HG02623 (cell line): ENCODE results near the gene GPR173.

Source experiments
- ATAC-seq: cut with Tn5 transposase; IDR thresholded peaks from one replicate; pipeline ENCODE4 v1.9.1; 2021; ENCODE audit warnings: moderate library complexity; ENCODE audit not compliant: unreplicated experiment

Gene GPR173

DNA sequence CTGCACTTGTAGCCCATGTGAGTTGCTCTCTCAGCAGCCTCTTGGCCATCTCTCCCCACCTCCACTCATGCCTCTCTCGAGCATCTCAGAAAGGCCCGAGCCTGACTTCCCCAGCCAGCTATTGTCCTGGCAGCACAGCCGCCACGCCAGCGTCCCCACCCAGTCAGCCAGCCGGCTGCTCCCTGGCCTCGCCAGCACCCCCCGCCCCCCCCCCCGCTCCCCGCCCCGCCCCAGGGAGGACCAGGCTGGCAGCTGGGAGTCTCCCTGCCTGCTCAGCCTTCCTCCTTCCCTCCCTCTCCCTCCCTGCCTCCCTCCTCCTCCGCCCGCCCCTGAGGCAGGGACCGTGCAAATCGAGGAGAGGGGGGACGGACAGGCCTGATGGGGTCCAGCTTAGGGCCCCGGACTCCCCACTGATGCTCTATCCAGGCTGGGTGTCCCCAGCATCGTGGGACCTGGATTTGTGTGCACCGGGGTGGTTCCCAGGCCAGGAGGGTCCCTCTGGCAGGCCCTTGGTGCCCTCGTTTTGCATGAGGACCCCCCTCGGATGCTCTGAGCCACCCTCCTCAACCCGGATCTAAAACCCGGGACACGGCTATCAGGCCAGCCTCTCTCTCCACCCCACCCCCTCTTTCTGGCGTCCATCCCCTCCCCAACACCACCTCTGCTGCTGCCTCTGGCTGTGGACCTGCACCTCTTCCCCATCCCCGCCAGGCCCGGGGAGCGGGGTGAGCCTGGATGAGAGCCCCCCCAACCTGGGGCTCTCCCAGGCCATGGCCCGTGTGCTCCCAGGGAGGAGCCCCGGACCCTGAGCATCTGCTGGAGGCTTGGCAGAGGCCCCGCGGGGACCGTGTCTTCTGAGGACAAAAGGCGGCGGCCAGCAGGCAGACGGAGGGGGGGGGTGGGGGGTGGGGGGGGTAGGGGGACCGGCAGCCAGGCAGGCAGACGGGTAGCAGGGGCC lies at the start of gene GPR173:
Gene GPR173 (plus strand): TSS at position 621 of the 958 bp plus-strand sequence. CDS start 27,833 bp downstream, outside the sequence.
- ATAC-seq = no peak

DNA sequence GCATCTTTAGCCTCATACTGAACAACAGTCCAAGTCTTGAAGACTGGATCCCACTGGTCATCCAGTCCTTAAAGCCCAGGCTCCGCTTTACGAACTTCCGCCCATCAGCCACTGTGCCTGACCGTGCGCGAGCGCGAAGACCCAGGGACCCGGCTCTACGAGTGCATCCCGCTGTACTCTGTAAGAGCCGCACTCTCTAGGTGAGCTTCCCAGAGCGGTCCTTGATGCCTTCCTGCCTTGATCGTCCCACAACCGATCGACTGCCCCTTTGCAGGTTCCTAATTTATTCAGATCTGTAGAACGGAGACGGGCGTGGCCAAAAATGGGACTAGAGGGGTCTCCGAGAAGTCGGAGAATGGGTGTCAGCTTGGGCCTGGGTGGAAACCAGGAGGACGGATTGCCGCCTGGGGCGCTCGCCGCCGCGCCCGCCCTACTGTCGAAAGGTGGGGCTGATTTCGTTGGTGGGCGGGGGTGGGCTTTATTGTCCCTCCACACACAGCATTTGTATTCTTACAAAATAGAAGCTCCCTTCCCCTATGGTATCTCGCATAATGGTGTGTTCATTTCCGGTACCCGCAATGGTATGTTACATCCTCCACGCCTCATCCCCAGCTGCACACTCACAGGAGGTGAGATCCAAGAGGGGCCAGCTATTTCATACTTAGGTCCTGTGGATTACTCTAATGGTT lies 48.0 kb upstream of the GPR173 start:
- no peak for ATAC-seq

- no peak for ATAC-seq
These were observed 46.6 kb upstream of the GPR173 start for GRCh38 chrX:53001958-53002357.

GRCh38 chrX:53003111-53003510 lies 45.5 kb upstream of the GPR173 start:
- no peak for ATAC-seq

DNA sequence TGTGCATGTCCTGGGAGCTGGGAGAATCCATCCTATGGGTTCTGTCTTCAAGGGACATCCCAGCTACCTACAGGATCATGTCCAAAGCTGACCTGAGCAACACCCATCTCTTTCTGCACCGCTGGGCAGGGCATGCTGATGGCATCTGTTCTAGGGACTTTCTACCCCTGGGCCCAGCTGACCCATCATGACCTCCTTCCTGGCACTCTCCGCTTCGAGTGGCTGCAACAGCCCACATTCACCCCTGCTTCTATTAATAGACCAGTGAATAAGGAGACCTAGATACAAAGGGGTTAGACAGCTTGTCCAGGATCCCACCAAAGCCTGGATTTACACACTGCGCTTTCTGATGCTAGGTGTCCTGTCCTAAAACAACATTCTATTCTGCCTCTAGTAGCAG lies 44.6 kb upstream of the GPR173 start:
- no peak for ATAC-seq

DNA sequence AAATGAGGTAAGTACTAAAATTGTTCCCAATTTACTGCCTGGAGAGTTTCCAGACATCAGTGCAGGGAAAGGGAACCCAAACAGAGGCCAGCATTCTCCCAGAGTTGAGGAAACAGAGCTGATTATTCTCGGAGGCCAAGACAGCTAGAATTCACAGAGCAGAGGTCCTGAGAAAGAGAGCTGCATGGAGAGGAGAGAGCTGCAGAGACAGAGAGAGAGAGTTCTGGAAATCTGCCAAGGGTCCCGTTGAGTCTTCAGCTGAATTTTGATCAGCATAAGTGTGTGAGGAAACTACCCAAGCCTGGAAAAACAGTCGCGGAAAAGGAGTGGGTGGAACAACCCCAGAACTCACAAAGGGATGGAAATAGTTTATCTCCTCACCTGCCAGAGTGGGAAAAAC lies 43.8 kb upstream of the GPR173 start:
- ATAC-seq = no peak

- no peak for ATAC-seq
These were observed 43.3 kb upstream of the GPR173 start for GRCh38 chrX:53005327-53005726.

DNA sequence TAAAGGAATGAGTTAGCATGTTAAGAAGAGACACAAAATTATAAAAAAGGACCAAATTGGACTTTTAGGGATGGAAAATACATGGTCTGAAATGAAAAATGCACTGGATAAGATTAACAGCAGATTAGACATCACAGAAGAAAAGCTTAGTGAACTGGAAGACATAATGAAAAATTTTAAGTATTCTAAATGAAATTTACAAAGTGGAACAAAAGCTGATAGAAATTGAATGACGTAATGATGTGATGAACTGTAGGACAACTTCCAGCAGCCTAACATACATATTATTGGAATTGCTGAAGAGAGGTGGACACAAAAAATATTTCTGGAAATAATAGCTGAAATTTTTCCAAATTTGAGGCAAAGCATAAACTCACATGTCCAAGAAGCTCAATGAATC lies 39.6 kb upstream of the GPR173 start:
- ATAC-seq = no peak

DNA sequence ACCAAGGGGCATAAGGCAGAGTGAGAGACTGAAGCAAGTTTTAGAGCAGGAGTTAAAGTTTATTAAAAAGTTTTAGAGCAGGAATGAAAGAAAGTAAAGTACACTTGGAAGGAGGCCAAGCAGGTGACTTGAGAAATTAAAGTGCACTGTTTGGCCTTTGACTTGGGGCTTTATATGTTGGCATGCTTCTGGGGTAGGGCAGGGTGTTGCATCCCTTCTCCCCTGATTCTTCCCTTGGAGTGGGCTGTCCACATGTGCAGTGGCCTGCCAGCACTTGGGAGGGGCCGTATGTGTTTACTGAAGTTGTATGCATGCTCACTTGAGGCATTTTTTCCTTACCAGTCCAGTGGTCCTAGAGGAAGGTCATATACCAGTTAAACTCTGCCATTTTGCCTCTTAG lies 35.3 kb upstream of the GPR173 start:
- ATAC-seq = no peak

- no peak for ATAC-seq
These were observed 30.0 kb upstream of the GPR173 start for GRCh38 chrX:53018627-53019026.

DNA sequence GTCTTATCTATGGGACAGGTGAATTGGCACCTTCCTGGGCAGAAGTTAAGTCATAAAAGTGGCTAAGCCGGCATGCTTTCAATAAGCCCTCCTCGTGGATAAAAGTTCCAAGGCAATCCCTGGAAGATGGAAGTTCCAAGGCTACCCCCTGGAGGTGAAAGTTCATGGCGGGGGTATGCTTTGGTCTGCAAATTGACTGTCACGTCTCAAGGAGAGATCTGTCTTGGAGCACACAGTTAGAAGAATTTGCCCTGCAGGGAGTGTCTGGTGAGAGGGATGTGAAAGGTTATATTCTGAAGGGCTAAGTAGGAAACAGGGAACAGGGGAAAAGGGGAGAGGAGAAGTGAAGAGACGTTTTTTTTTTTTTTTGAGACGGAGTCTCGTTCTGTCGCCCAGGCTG lies 26.2 kb upstream of the GPR173 start:
- ATAC-seq = no peak

- ATAC-seq = no peak
These were observed 19.9 kb upstream of the GPR173 start for GRCh38 chrX:53028678-53029077.

DNA sequence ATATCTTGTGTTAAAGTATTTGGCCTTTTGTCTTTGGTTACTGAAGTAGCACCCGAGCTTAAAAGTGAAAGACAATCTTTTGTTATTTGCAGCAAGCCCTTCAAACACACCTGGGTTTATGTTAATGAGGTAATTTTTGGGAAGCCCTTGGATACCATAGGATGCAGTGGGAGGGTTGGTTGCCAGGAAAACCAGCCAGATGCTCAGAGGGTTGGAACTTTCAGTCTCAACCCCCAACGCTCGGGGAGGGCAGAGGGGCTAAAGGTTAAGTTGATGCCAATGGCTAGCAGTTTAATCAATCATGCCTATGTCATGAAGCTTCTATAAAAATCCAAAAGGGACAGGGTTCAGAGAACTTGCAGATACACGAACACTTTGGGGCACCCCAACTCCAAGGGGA lies 17.2 kb upstream of the GPR173 start:
- ATAC-seq = no peak

GRCh38 chrX:53036149-53036548 lies 12.4 kb upstream of the GPR173 start:
- ATAC-seq = no peak

DNA sequence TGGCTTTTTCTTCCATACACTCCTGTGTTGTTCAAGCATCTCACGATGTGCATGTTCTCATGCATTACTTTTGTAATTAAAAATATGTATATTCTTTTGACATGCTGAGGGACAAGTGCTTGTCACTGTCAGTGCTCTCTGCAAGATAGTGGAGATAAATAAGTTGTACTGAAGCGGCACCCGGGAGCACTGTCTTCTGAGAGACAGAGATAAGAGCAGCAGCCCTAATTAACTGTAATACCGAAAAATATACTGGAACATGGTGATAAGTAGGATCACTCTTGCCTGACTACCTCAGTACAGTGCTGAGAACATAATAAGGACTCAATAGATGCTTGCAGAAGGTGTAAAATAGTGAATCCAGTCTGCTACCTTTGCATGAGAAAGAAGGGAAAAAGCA lies 9.4 kb upstream of the GPR173 start:
- no peak for ATAC-seq

DNA sequence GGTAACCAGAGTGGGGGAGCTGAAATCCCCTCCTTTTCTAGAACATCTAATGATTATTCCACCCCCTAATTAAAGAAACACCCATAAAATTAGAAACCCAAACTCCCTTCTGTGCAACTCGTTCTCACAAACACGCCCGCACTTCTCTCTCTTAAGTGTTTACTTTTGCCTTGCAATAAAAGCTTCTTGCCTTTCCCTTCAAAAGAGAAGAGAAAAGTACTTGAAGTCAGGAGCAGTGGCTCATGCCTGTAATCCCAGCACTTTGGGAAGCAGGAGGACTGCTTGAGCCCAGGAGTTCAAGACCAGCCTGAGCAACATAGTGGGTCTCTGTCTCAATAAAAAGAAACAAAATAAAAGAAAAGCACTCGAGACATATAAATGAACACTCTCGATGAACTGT lies 3.6 kb upstream of the GPR173 start:
- ATAC-seq = no peak

DNA sequence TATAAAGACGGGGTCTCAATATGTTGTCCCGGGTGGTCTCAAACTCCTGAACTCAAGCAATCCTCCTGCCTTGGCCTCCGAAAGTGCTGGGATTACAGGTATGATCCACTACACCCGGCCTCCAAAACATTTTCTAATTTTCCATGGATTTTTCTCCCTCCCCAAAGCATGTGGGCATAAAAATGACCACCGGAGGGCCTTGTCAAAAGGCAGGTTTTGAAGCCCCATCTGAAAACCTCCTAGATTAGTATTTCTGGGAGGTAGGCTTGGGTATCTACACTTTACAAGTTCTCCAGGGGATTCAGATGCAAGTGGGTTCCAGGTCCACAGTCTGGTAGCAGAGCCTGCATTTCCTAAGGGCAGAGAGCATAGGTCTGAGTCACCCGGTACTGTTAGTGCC lies 1.4 kb upstream of the GPR173 start:
- ATAC-seq = no peak

GRCh38 chrX:53049127-53049517 lies 533 bp downstream of the GPR173 start:
- ATAC-seq = no peak

- ATAC-seq = no peak
These were observed 2.3 kb downstream of the GPR173 start for GRCh38 chrX:53050841-53051240.

- no peak for ATAC-seq
These were observed 6.8 kb downstream of the GPR173 start for GRCh38 chrX:53055244-53055849.

GRCh38 chrX:53056292-53056691 lies 7.7 kb downstream of the GPR173 start:
- ATAC-seq = no peak

GRCh38 chrX:53065104-53065503 lies 16.5 kb downstream of the GPR173 start:
- no peak for ATAC-seq
